HG02973 (cell line): ENCODE measurements around the gene LIN54.
A peak's percentile ranks its signal among the peaks of the same experiment; 100 is the strongest.
"Not testable (repeated sequence)": the region's sequence is repeated elsewhere in the genome, so short reads cannot be mapped to it uniquely, and the experiment has no call there.

Experiments
- ATAC-seq: cut with Tn5 transposase; IDR thresholded peaks from one replicate; pipeline ENCODE4 v1.9.1; 2021; ENCODE audit warnings: moderate library complexity; ENCODE audit not compliant: unreplicated experiment

The LIN54 gene

GRCh38 chr4:83012687-83013419 lies 2.2 kb upstream of the LIN54 start:
- ATAC-seq, result peak; percentile 79

GRCh38 chr4:83012200-83012686 lies 1.6 kb upstream of the LIN54 start:
- peak; percentile 11 for ATAC-seq

- ATAC-seq, result no peak
Measured at GRCh38 chr4:83011689-83012199, 1.1 kb upstream of the LIN54 start.

- ATAC-seq, result no peak
Measured at GRCh38 chr4:83010111-83010521, 507 bp downstream of the LIN54 start.

- no peak for ATAC-seq
Measured at GRCh38 chr4:83009529-83009928, 1.1 kb downstream of the LIN54 start.

- not testable (repeated sequence) for ATAC-seq
Measured at GRCh38 chr4:83003044-83003791, 7.4 kb downstream of the LIN54 start.

- ATAC-seq, result no peak
Measured at GRCh38 chr4:83002329-83002728, 8.3 kb downstream of the LIN54 start.

- no peak for ATAC-seq
Measured at GRCh38 chr4:82998898-82999297, 11.7 kb downstream of the LIN54 start.

GRCh38 chr4:82994834-82995233 lies 15.8 kb downstream of the LIN54 start:
- ATAC-seq, result no peak

GRCh38 chr4:82989575-82990429 lies 20.8 kb downstream of the LIN54 start:
- ATAC-seq, result peak; percentile 94

- no peak for ATAC-seq
Measured at GRCh38 chr4:82988323-82988832, 22.2 kb downstream of the LIN54 start.

- not testable (repeated sequence) for ATAC-seq
Measured at GRCh38 chr4:82987519-82987918, 23.1 kb downstream of the LIN54 start.

GRCh38 chr4:82984459-82984858 lies 26.2 kb downstream of the LIN54 start:
- ATAC-seq, result no peak

GRCh38 chr4:82983444-82983843 lies 27.2 kb downstream of the LIN54 start:
- no peak for ATAC-seq

- no peak for ATAC-seq
Measured at GRCh38 chr4:82981138-82981537, 29.5 kb downstream of the LIN54 start.

- ATAC-seq, result no peak
Measured at GRCh38 chr4:82975792-82976191, 34.8 kb downstream of the LIN54 start.

GRCh38 chr4:82969414-82969813 lies 41.2 kb downstream of the LIN54 start:
- ATAC-seq, result no peak

GRCh38 chr4:82968972-82969371 lies 41.7 kb downstream of the LIN54 start:
- ATAC-seq, result peak; percentile 63

- no peak for ATAC-seq
Measured at GRCh38 chr4:82965763-82966162, 44.9 kb downstream of the LIN54 start.

GRCh38 chr4:82957045-82957444 lies 53.6 kb downstream of the LIN54 start:
- ATAC-seq, result no peak

- ATAC-seq, result no peak
Measured at GRCh38 chr4:82954212-82954611, 56.4 kb downstream of the LIN54 start.
